ENCODE measurements around the gene KCNA10. TPM values are rescaled to one million over a fixed set of nuclear protein-coding genes. Genes with fewer than 3 reads are reported as not detected.

Gene KCNA10
- not detected for total RNA-seq

DNA sequence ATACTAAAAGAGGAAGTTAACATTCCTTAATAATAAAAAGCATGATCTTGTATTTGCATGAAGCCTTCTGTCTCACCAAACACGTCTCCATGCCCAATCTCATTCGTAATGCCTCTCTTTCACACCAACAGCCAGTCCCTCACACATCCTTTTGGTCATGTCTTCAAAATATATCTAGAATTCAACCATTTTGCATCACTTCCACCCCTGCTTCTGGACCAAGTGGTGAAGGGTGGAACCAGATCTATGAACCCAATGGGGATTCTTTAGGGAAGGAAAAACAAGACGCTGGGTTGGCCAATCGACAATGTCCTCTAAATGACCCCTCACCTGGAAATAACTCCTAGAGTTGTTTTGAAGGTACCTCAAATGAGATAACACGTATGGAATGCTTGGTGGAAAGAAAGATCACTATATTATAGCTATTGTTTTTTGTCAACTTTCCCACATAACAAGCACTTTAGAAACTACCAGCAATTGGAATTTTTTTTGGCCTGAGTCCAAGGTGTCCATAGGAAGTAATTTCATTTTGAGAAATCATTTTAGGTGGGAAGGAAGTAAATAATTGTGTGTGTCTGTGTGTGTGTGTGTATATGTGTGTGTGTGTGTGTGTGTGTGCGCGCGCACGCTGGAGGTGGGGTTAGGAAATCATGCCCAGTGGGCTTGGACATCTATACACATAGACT, at the start of gene KCNA10:
Gene KCNA10 (minus strand): TSS at position 51 of the 686 bp plus-strand sequence. CDS start 388 bp downstream, outside the sequence.
- Histone ChIP-seq H3K9me3 (no peaks in the 10 kb centered on the region), H3K4me3 (no peak within 1 kb of the TSS), H3K36me3 (no peaks in the 10 kb centered on the region), H3K27ac (no peak within 1 kb of the TSS), H3K27me3 (peaks cover 13% of the 10 kb centered on the region), H3K4me1 (peaks cover 0 to under 1% (median under 1%) of the 10 kb centered on the region in 4 donors)
- DNase-seq, result no peak
- WGBS, 2 donors (ENCODE audit: low coverage in 1 of 2), result 62 to 76% methylated on average over 4 to 9 of the region's 9 CpGs
- in situ Hi-C loops (cut with MboI; ENCODE audit: low pct_ligation_motif_present in 1 of 4, low pct_unique_long_range_greater_than_20kb in 1 of 4, low sequenced_read_pairs in 3 of 4) (no loop called here), intact Hi-C loops (cut with DNase I; ENCODE audit: low total_unique reads) (no loop called here)
- TF ChIP-seq POLR2AphosphoS5 (IDR thresholded peaks at IDR 0.05) (no peak), POLR2A (IDR thresholded peaks at IDR 0.05) (no peak), EP300 (IDR thresholded peaks at IDR 0.05; ENCODE audit: low read depth) (no peak)
- TF ChIP-seq, protein P1, sequence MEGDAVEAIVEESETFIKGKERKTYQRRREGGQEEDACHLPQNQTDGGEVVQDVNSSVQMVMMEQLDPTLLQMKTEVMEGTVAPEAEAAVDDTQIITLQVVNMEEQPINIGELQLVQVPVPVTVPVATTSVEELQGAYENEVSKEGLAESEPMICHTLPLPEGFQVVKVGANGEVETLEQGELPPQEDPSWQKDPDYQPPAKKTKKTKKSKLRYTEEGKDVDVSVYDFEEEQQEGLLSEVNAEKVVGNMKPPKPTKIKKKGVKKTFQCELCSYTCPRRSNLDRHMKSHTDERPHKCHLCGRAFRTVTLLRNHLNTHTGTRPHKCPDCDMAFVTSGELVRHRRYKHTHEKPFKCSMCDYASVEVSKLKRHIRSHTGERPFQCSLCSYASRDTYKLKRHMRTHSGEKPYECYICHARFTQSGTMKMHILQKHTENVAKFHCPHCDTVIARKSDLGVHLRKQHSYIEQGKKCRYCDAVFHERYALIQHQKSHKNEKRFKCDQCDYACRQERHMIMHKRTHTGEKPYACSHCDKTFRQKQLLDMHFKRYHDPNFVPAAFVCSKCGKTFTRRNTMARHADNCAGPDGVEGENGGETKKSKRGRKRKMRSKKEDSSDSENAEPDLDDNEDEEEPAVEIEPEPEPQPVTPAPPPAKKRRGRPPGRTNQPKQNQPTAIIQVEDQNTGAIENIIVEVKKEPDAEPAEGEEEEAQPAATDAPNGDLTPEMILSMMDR (IDR thresholded peaks at IDR 0.05), result no peak

DNA sequence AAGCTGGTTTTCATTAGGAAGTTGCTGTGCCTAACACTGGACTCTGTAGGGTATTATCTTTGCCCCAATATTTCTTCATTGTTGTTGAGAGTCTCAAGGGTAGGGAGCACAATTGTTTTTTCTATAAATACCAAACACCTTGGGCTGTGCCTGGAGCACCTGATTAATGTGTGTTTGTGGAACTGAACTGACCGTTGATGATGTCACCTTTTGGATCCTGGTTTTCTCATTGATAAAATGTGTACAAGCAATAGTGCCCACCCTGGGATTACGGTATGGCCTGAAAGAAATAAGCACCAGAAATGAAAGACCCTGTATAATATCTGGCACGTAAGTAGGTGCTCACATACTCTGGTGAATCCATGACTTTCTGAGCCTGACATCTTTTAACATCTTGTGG, 47.9 kb upstream of the KCNA10 start:
- peaks cover 10% of the 10 kb centered on the region for H3K27me3 ChIP-seq
- intact Hi-C loops (cut with DNase I; ENCODE audit: low total_unique reads) (no loop called here), in situ Hi-C loops (cut with MboI; ENCODE audit: low pct_ligation_motif_present in 1 of 4, low pct_unique_long_range_greater_than_20kb in 1 of 4, low sequenced_read_pairs in 3 of 4) (no loop called here)
- H3K9me3 ChIP-seq, result no peaks in the 10 kb centered on the region
- no peak overlapping the region for H3K27ac ChIP-seq
- WGBS, 2 donors (ENCODE audit: low coverage in 1 of 2), result 54 to 74% methylated on average over 2 to 3 of the region's 3 CpGs
- no peak overlapping the region for H3K4me3 ChIP-seq
- no peak for DNase-seq
- no peaks in the 10 kb centered on the region for H3K36me3 ChIP-seq
- no peaks in the 10 kb centered on the region for H3K4me1 ChIP-seq
- TF ChIP-seq, protein P1 (IDR thresholded peaks at IDR 0.05), result no peak
- TF ChIP-seq EP300 (IDR thresholded peaks at IDR 0.05; ENCODE audit: low read depth) (no peak), POLR2AphosphoS5 (IDR thresholded peaks at IDR 0.05) (no peak), POLR2A (IDR thresholded peaks at IDR 0.05) (no peak)

DNA sequence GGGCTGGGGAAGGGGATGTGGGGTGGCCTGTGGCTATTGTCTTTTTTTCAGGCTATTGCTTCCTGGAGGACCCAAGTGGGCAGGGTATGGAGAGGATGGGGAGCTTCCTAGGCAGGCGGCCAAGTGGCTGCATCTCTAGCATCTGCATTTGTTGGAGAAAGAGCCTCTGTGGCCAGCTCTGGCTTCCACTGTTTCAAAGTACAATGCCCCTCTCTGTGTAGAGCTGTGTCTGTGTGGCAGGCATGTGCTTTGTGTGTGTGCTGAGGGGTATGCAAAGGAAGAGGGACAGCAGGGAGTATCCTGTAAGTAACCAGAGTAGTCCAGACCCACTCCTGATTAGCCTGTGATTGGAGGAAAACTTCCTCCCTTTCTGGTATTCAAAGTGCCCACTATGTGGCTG, 46.6 kb upstream of the KCNA10 start:
- H3K27ac ChIP-seq, result no peak overlapping the region
- WGBS, 2 donors (ENCODE audit: low coverage in 1 of 2), result 46% methylated on average over 1 of the region's 1 CpG; no CpG with 5 or more reads in 1 of the 2 donors
- no peak for TF ChIP-seq POLR2AphosphoS5 (IDR thresholded peaks at IDR 0.05)
- no peak for TF ChIP-seq POLR2A (IDR thresholded peaks at IDR 0.05)
- TF ChIP-seq, protein P1 (IDR thresholded peaks at IDR 0.05), result no peak
- TF ChIP-seq EP300 (IDR thresholded peaks at IDR 0.05; ENCODE audit: low read depth), result no peak

DNA sequence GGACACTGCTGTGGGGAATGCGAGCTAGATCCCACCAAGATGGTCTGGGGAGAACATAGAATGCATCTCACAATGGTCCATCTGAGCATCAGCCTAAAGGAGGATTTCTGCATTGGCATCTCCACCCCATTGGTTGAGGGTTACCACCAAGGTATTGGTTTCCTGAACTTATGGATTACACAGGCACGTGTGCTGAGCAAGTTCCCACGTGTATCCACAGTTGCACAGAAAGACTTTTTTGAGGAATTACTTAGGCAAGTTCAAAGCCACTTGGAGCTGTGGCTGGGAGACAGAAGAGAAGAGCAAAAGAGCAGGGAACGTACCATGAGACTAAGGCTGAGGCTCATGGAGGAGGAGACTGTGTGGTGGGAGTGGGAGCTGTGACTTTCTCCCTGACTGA, 44.1 kb upstream of the KCNA10 start:
- DNase-seq, result no peak
- no peak overlapping the region for H3K4me3 ChIP-seq
- no peaks in the 10 kb centered on the region for H3K36me3 ChIP-seq
- intact Hi-C loops (cut with DNase I; ENCODE audit: low total_unique reads) (no loop called here), in situ Hi-C loops (cut with MboI; ENCODE audit: low pct_ligation_motif_present in 1 of 4, low pct_unique_long_range_greater_than_20kb in 1 of 4, low sequenced_read_pairs in 3 of 4) (no loop called here)
- H3K27me3 ChIP-seq, result peaks cover 4% of the 10 kb centered on the region
- no peaks in the 10 kb centered on the region for H3K9me3 ChIP-seq
- TF ChIP-seq POLR2AphosphoS5 (IDR thresholded peaks at IDR 0.05) (no peak), POLR2A (IDR thresholded peaks at IDR 0.05) (no peak), EP300 (IDR thresholded peaks at IDR 0.05; ENCODE audit: low read depth) (no peak)
- TF ChIP-seq, protein P1 (IDR thresholded peaks at IDR 0.05), result no peak
- no peaks in the 10 kb centered on the region for H3K4me1 ChIP-seq
- 77% methylated on average over 4 of the region's 4 CpGs; no CpG with 5 or more reads in 1 of the 2 donors for WGBS, 2 donors (ENCODE audit: low coverage in 1 of 2)
- H3K27ac ChIP-seq, result no peak overlapping the region

More for the DNA sequence above, 46.6 kb upstream of the KCNA10 start:
- H3K36me3 ChIP-seq, result no peaks in the 10 kb centered on the region
- peaks cover 5% of the 10 kb centered on the region for H3K27me3 ChIP-seq
- no peak for DNase-seq
- no peaks in the 10 kb centered on the region for H3K4me1 ChIP-seq
- in situ Hi-C loops (cut with MboI; ENCODE audit: low pct_ligation_motif_present in 1 of 4, low pct_unique_long_range_greater_than_20kb in 1 of 4, low sequenced_read_pairs in 3 of 4) (no loop called here), intact Hi-C loops (cut with DNase I; ENCODE audit: low total_unique reads) (no loop called here)
- H3K9me3 ChIP-seq, result no peaks in the 10 kb centered on the region
- H3K4me3 ChIP-seq, result no peak overlapping the region

Data from transverse colon (tissue), 4 donors.